WERI-Rb-1 (cell line): ENCODE measurements around the gene RRAD.
A peak's percentile ranks its signal among the peaks of the same experiment; 100 is the strongest.

ENCODE experiments used
- DNase-seq: peaks from one replicate; pipeline ENCODE4 v3.0.0-alpha.2; 2020
- H3K27ac ChIP-seq: fragments of 250-450 bp; sonication (Bioruptor Pico); 2 replicates; pipeline ENCODE4 v1.5.1; 2020; ENCODE audit warnings: mild to moderate bottlenecking, moderate library complexity
- H3K27me3 ChIP-seq: fragments of 250-450 bp; sonication (Bioruptor Pico); 2 replicates; pipeline ENCODE4 v1.5.1; 2021; ENCODE audit warnings: mild to moderate bottlenecking, low read depth, moderate library complexity; ENCODE audit not compliant: insufficient read depth, severe bottlenecking
- H3K36me3 ChIP-seq: fragments of 250-450 bp; sonication (Bioruptor Pico); 2 replicates; pipeline ENCODE4 v1.5.1; 2020; ENCODE audit warnings: mild to moderate bottlenecking, moderate library complexity
- H3K4me3 ChIP-seq: 2 replicates; pipeline ENCODE4 v1.5.1; 2011; ENCODE audit warnings: low read depth, mild to moderate bottlenecking, control low read depth, low read length
- H3K9me3 ChIP-seq: fragments of 250-450 bp; sonication (Bioruptor Pico); 2 replicates; pipeline ENCODE4 v1.5.1; 2021; ENCODE audit warnings: mild to moderate bottlenecking, moderate library complexity; ENCODE audit not compliant: severe bottlenecking
- TF ChIP-seq, protein P1 (sequence below): IDR thresholded peaks from 2 replicates; pipeline ENCODE4 v1.5.1; 2011; ENCODE audit warnings: low read depth, mild to moderate bottlenecking, control low read depth, inconsistent platforms, low read length

The RRAD gene

DNA sequence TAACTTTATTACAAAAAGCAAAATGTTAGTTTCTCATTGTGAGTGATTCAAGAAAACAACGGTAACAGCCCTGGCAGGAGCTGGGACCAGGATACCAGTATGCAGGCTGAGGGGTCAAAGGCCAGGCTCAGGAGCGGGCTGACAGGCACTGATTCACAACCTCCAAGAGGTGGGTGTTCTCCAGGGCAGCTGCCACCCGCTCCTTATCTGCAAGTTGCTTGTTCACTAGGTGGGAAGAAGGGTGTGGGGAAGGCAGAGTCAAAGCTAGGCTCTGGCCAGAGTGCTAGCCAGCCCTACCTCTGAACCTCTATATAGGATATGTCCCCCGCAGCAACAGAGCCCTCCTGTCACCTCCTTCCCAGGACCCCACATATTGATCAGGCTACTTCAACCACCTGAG lies 6.7 kb upstream of the RRAD start:
- TF ChIP-seq, protein P1, sequence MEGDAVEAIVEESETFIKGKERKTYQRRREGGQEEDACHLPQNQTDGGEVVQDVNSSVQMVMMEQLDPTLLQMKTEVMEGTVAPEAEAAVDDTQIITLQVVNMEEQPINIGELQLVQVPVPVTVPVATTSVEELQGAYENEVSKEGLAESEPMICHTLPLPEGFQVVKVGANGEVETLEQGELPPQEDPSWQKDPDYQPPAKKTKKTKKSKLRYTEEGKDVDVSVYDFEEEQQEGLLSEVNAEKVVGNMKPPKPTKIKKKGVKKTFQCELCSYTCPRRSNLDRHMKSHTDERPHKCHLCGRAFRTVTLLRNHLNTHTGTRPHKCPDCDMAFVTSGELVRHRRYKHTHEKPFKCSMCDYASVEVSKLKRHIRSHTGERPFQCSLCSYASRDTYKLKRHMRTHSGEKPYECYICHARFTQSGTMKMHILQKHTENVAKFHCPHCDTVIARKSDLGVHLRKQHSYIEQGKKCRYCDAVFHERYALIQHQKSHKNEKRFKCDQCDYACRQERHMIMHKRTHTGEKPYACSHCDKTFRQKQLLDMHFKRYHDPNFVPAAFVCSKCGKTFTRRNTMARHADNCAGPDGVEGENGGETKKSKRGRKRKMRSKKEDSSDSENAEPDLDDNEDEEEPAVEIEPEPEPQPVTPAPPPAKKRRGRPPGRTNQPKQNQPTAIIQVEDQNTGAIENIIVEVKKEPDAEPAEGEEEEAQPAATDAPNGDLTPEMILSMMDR, result no peak

DNA sequence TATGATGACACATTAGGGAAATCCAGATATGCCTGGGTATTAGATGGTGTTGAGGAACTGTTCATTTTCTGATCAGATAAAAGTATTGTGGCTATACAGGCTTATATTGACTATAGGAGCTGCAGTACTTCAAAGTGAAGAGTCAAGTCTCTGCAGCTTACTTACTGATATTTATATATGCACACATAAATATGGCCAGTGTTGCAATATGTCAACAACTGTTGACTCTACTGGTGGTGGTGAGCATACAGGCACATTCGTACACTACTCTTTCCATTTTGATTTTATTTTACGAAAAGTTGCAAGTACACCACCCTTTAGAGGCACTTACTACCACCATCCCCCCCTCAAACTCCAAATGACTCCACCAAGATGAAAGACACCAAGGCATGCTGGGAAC lies 6.3 kb upstream of the RRAD start:
- Histone ChIP-seq H3K36me3 (peaks cover 15% of the 10 kb centered on the region), H3K4me3 (no peak overlapping the region), H3K27ac (no peak overlapping the region), H3K9me3 (no peaks in the 10 kb centered on the region), H3K27me3 (no peaks in the 10 kb centered on the region)
- TF ChIP-seq, protein P1, result no peak
- no peak for DNase-seq

More for the DNA sequence above, 6.7 kb upstream of the RRAD start:
- Histone ChIP-seq H3K9me3 (no peaks in the 10 kb centered on the region), H3K36me3 (peaks cover 17% of the 10 kb centered on the region), H3K27ac (no peak overlapping the region), H3K4me3 (no peak overlapping the region), H3K27me3 (no peaks in the 10 kb centered on the region)
- no peak for DNase-seq

DNA sequence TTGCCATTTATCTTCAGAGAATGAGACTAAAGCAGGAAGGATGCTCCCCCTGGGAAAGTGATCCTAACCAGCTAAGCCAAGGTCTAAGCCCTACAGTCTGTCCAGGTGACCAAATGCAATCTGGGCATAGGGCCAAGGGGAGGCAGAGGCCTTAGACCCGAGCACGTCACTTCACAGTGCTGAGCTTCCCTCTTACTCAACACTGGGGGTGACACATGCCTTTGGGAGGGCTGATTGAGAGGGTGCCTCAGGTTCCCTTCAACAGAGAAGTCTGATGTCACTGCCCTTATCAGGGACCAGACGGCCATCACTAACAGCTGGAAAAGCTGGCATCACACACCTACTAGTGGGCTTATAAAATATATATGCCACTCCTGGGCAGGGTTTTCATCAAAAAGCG lies 4.9 kb upstream of the RRAD start:
- peak; percentile 42 for DNase-seq
- no peak overlapping the region for H3K27ac ChIP-seq
- no peaks in the 10 kb centered on the region for H3K27me3 ChIP-seq

DNA sequence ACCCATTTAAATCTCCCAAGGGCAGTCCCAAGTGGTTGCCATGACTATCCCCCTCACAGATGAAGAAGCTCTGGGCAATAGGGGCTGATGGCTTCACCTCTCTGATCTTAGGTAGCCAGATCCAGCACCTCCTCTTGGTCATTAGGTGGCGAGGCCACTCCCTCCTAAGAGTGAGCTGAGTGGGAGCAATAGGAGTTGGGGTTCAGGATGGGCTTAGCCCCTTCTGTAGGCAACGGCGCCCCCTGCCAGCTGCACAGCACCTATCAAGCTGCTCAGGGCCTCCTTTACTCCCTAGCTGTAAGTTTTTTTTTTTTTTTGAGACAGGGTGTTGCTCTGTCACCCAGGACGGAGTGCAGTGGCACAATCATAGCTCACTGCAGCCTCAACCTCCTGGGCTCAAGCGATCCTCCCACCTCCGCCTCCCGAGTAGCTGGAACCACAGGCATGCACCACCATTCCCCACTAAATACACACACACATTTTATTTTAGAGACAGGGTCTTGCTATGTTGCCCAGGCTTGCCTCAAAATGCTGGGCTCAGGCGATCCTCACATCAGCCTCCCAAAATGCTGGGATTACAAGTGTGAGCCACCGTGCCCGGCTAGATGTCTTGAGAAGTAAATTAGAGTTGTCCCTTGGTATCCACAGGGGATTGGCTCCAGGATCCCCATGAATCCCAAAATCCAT lies 3.5 kb upstream of the RRAD start:
- TF ChIP-seq, protein P1, result peak; percentile 82
- H3K27ac ChIP-seq, result peak overlapping the region; percentile 67
- H3K27me3 ChIP-seq, result no peaks in the 10 kb centered on the region
- H3K36me3 ChIP-seq, result peaks cover 20% of the 10 kb centered on the region
- no peaks in the 10 kb centered on the region for H3K9me3 ChIP-seq
- H3K4me3 ChIP-seq, result no peak overlapping the region
- peak; percentile 84 for DNase-seq

More for the DNA sequence above, 4.9 kb upstream of the RRAD start:
- Histone ChIP-seq H3K9me3 (no peaks in the 10 kb centered on the region), H3K4me3 (no peak overlapping the region), H3K36me3 (peaks cover 15% of the 10 kb centered on the region)
- TF ChIP-seq, protein P1, result no peak

DNA sequence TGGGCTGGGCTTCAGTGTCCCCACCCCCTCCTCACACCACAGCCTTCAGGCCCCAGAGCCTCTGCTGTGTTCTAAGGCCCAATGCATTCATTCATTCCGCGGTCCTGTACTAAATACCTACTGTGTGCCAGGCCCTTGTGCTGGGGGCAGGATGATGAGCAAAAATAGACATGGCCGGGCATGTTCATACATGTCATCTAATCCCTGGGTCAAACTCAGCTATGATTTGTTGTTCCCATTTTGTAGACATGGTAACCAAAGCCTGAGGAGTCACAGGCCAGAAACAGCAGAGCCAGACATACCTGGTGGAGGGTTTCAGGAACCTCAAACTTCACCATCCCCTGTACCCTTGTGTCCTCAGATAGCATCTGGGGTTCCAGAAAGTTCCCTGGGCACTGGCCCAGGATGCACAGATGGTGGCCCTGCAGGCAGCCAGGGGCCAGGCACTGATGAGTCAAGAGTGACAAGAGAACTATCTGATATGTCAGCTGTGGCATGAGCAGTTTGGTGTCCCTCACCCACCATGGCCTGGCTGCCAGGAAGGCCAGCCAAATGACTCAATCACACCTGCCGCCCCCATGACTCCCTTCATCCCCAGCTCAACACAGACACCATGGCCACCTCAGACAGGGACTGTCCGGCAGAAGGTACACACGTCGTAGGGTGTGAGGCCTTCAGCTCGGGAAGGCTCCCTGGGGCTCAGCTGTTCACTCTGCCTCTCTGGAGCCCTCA lies 2.7 kb upstream of the RRAD start:
- Histone ChIP-seq H3K36me3 (peaks cover 28% of the 10 kb centered on the region), H3K27me3 (no peaks in the 10 kb centered on the region), H3K9me3 (no peaks in the 10 kb centered on the region), H3K4me3 (no peak overlapping the region), H3K27ac (peak overlapping the region; percentile 67)
- no peak for DNase-seq
- TF ChIP-seq, protein P1, result no peak
